ENCODE measurements around the gene LGR6.

LGR6 gene

GRCh38 chr1:202302166-202302565 lies 108.6 kb downstream of the LGR6 start:
- no peak overlapping the region for H3K4me3 Mint-ChIP-seq
- H3K36me3 Mint-ChIP-seq (ENCODE audit: low read depth) = no peaks in the 10 kb centered on the region
- no peaks in the 10 kb centered on the region for H3K4me1 Mint-ChIP-seq (ENCODE audit: low read depth)

GRCh38 chr1:202304375-202304774 lies 110.8 kb downstream of the LGR6 start:
- Mint-ChIP-seq H3K4me1 (ENCODE audit: low read depth) (no peaks in the 10 kb centered on the region), H3K36me3 (ENCODE audit: low read depth) (no peaks in the 10 kb centered on the region), H3K9me3 (no peaks in the 10 kb centered on the region), H3K27ac (no peak overlapping the region), H3K27me3 (ENCODE audit: low read depth) (no peaks in the 10 kb centered on the region), H3K4me3 (no peak overlapping the region)
- DNase-seq (ENCODE audit: low spot score) = no peak

More at GRCh38 chr1:202302166-202302565, 108.6 kb downstream of the LGR6 start:
- Mint-ChIP-seq H3K27ac (no peak overlapping the region), H3K9me3 (no peaks in the 10 kb centered on the region), H3K27me3 (ENCODE audit: low read depth) (peaks cover 4% of the 10 kb centered on the region)
- DNase-seq (ENCODE audit: low spot score) = no peak

GRCh38 chr1:202305168-202305567 lies 111.6 kb downstream of the LGR6 start:
- H3K4me3 Mint-ChIP-seq = no peak overlapping the region
- no peak overlapping the region for H3K27ac Mint-ChIP-seq
- no peaks in the 10 kb centered on the region for H3K9me3 Mint-ChIP-seq
- H3K4me1 Mint-ChIP-seq (ENCODE audit: low read depth) = no peaks in the 10 kb centered on the region
- DNase-seq (ENCODE audit: low spot score) = no peak
- H3K36me3 Mint-ChIP-seq (ENCODE audit: low read depth) = no peaks in the 10 kb centered on the region
- no peaks in the 10 kb centered on the region for H3K27me3 Mint-ChIP-seq (ENCODE audit: low read depth)

- no peak overlapping the region for H3K27ac Mint-ChIP-seq
- no peaks in the 10 kb centered on the region for H3K9me3 Mint-ChIP-seq
These were observed 113.1 kb downstream of the LGR6 start for GRCh38 chr1:202306535-202307345.

GRCh38 chr1:202310071-202310725 lies 116.6 kb downstream of the LGR6 start:
- H3K9me3 Mint-ChIP-seq = no peaks in the 10 kb centered on the region
- no peak overlapping the region for H3K4me3 Mint-ChIP-seq
- H3K27ac Mint-ChIP-seq = no peak overlapping the region
- H3K4me1 Mint-ChIP-seq (ENCODE audit: low read depth) = no peaks in the 10 kb centered on the region
- DNase-seq (ENCODE audit: low spot score) = no peak
- peaks cover 18% of the 10 kb centered on the region for H3K27me3 Mint-ChIP-seq (ENCODE audit: low read depth)
- no peaks in the 10 kb centered on the region for H3K36me3 Mint-ChIP-seq (ENCODE audit: low read depth)

More at GRCh38 chr1:202306535-202307345, 113.1 kb downstream of the LGR6 start:
- no peaks in the 10 kb centered on the region for H3K36me3 Mint-ChIP-seq (ENCODE audit: low read depth)
- H3K4me3 Mint-ChIP-seq = no peak overlapping the region
- H3K27me3 Mint-ChIP-seq (ENCODE audit: low read depth) = peaks cover 2% of the 10 kb centered on the region
- H3K4me1 Mint-ChIP-seq (ENCODE audit: low read depth) = no peaks in the 10 kb centered on the region
- no peak for DNase-seq (ENCODE audit: low spot score)

GRCh38 chr1:202310746-202311145 lies 117.1 kb downstream of the LGR6 start:
- Mint-ChIP-seq H3K27me3 (ENCODE audit: low read depth) (peaks cover 21% of the 10 kb centered on the region), H3K9me3 (no peaks in the 10 kb centered on the region), H3K27ac (no peak overlapping the region), H3K4me1 (ENCODE audit: low read depth) (no peaks in the 10 kb centered on the region), H3K36me3 (ENCODE audit: low read depth) (no peaks in the 10 kb centered on the region), H3K4me3 (no peak overlapping the region)
- no peak for DNase-seq (ENCODE audit: low spot score)

- Mint-ChIP-seq H3K4me3 (no peak overlapping the region), H3K4me1 (ENCODE audit: low read depth) (no peaks in the 10 kb centered on the region), H3K27ac (no peak overlapping the region), H3K27me3 (ENCODE audit: low read depth) (peaks cover 21% of the 10 kb centered on the region), H3K36me3 (ENCODE audit: low read depth) (no peaks in the 10 kb centered on the region), H3K9me3 (no peaks in the 10 kb centered on the region)
- no peak for DNase-seq (ENCODE audit: low spot score)
These were observed 118.5 kb downstream of the LGR6 start for GRCh38 chr1:202311875-202312635.

GRCh38 chr1:202315576-202316168 lies 122.1 kb downstream of the LGR6 start:
- Mint-ChIP-seq H3K9me3 (no peaks in the 10 kb centered on the region), H3K4me1 (ENCODE audit: low read depth) (peaks cover 1% of the 10 kb centered on the region), H3K27me3 (ENCODE audit: low read depth) (peaks cover 26% of the 10 kb centered on the region), H3K27ac (no peak overlapping the region), H3K36me3 (ENCODE audit: low read depth) (no peaks in the 10 kb centered on the region), H3K4me3 (no peak overlapping the region)
- peak; percentile 61 for DNase-seq (ENCODE audit: low spot score)

- H3K36me3 Mint-ChIP-seq (ENCODE audit: low read depth) = no peaks in the 10 kb centered on the region
- no peak overlapping the region for H3K4me3 Mint-ChIP-seq
- no peak for DNase-seq (ENCODE audit: low spot score)
- H3K9me3 Mint-ChIP-seq = no peaks in the 10 kb centered on the region
- peaks cover 24% of the 10 kb centered on the region for H3K27me3 Mint-ChIP-seq (ENCODE audit: low read depth)
- H3K27ac Mint-ChIP-seq = no peak overlapping the region
- peaks cover 1% of the 10 kb centered on the region for H3K4me1 Mint-ChIP-seq (ENCODE audit: low read depth)
These were observed 122.6 kb downstream of the LGR6 start for GRCh38 chr1:202316186-202316585.

GRCh38 chr1:202317941-202318925 lies 124.6 kb downstream of the LGR6 start:
- Mint-ChIP-seq H3K4me3 (no peak overlapping the region), H3K27ac (no peak overlapping the region), H3K27me3 (ENCODE audit: low read depth) (peaks cover 25% of the 10 kb centered on the region), H3K4me1 (ENCODE audit: low read depth) (peaks cover 1% of the 10 kb centered on the region), H3K36me3 (ENCODE audit: low read depth) (no peaks in the 10 kb centered on the region), H3K9me3 (no peaks in the 10 kb centered on the region)
- DNase-seq (ENCODE audit: low spot score) = no peak

- Mint-ChIP-seq H3K4me3 (no peak overlapping the region), H3K4me1 (ENCODE audit: low read depth) (peaks cover 1% of the 10 kb centered on the region), H3K9me3 (no peaks in the 10 kb centered on the region), H3K27me3 (ENCODE audit: low read depth) (peaks cover 16% of the 10 kb centered on the region), H3K27ac (peak overlapping the region; percentile 11), H3K36me3 (ENCODE audit: low read depth) (no peaks in the 10 kb centered on the region)
- no peak for DNase-seq (ENCODE audit: low spot score)
These were observed 125.9 kb downstream of the LGR6 start for GRCh38 chr1:202319381-202320080.

GRCh38 chr1:202320081-202320405 lies 126.4 kb downstream of the LGR6 start:
- no peak overlapping the region for H3K27ac Mint-ChIP-seq

More at GRCh38 chr1:202320081-202320405, 126.4 kb downstream of the LGR6 start:
- Mint-ChIP-seq H3K9me3 (no peaks in the 10 kb centered on the region), H3K4me1 (ENCODE audit: low read depth) (peaks cover 1% of the 10 kb centered on the region), H3K36me3 (ENCODE audit: low read depth) (no peaks in the 10 kb centered on the region), H3K27me3 (ENCODE audit: low read depth) (peaks cover 16% of the 10 kb centered on the region), H3K4me3 (no peak overlapping the region)
- no peak for DNase-seq (ENCODE audit: low spot score)
